Muscle layer of duodenum (tissue), 2 donors: ENCODE measurements around the gene GSTM3.

ENCODE experiments used
- H3K27ac ChIP-seq: one replicate; pipeline ENCODE4 v1.7.0; 2013; ENCODE audit warnings: mild to moderate bottlenecking, low read length
- H3K27me3 ChIP-seq: one replicate; pipeline ENCODE4 v1.7.0; 2013; ENCODE audit warnings: low read depth, mild to moderate bottlenecking, control low read depth, low read length
- H3K36me3 ChIP-seq, 2 donors: one replicate each; pipeline ENCODE4 v1.7.0; 2013; ENCODE audit warnings: low read length in 2 of 2, control low read depth in 1 of 2, mild to moderate bottlenecking in 1 of 2; ENCODE audit not compliant: insufficient read depth in 2 of 2, control insufficient read depth in 1 of 2
- H3K4me1 ChIP-seq, 2 donors: one replicate each; pipeline ENCODE4 v1.7.0; 2013; ENCODE audit warnings: low read length in 2 of 2, mild to moderate bottlenecking in 2 of 2, control low read depth in 1 of 2, moderate library complexity in 1 of 2; ENCODE audit not compliant: insufficient read depth in 2 of 2, control insufficient read depth in 1 of 2
- H3K4me3 ChIP-seq, 2 donors: one replicate each; pipeline ENCODE4 v1.7.0; 2013; ENCODE audit warnings: low read length in 2 of 2, low read depth in 1 of 2, mild to moderate bottlenecking in 1 of 2
- H3K9me3 ChIP-seq, 2 donors: one replicate each; pipeline ENCODE4 v1.7.0; 2013; ENCODE audit warnings: low read length in 2 of 2, control low read depth in 1 of 2, mild to moderate bottlenecking in 1 of 2; ENCODE audit not compliant: control insufficient read depth in 1 of 2
- donor health status: healthy.

GSTM3 gene

GRCh38 chr1:109784551-109785252, 43.9 kb upstream of the GSTM3 start:
- H3K4me1 ChIP-seq: peaks cover 6 to 8% of the 10 kb centered on the region in 2 donors
- no peaks in the 10 kb centered on the region for H3K36me3 ChIP-seq
- no peak overlapping the region for H3K27ac ChIP-seq

GRCh38 chr1:109783436-109783835, 42.6 kb upstream of the GSTM3 start:
- no peak overlapping the region for H3K4me3 ChIP-seq
- H3K36me3 ChIP-seq: no peaks in the 10 kb centered on the region
- no peaks in the 10 kb centered on the region for H3K9me3 ChIP-seq
- H3K27me3 ChIP-seq: no peaks in the 10 kb centered on the region
- H3K27ac ChIP-seq: no peak overlapping the region
- H3K4me1 ChIP-seq: peaks cover 6 to 8% of the 10 kb centered on the region in 2 donors

More at GRCh38 chr1:109784551-109785252, 43.9 kb upstream of the GSTM3 start:
- Histone ChIP-seq H3K27me3 (no peaks in the 10 kb centered on the region), H3K4me3 (no peak overlapping the region), H3K9me3 (no peaks in the 10 kb centered on the region)

- Histone ChIP-seq H3K9me3 (no peaks in the 10 kb centered on the region), H3K4me3 (no peak overlapping the region), H3K27ac (no peak overlapping the region), H3K36me3 (no peaks in the 10 kb centered on the region), H3K27me3 (no peaks in the 10 kb centered on the region), H3K4me1 (peaks cover 6 to 8% of the 10 kb centered on the region in 2 donors)
These were observed 42.1 kb upstream of the GSTM3 start for GRCh38 chr1:109782927-109783326.

GRCh38 chr1:109782514-109782913, 41.7 kb upstream of the GSTM3 start:
- H3K4me3 ChIP-seq: no peak overlapping the region
- no peaks in the 10 kb centered on the region for H3K36me3 ChIP-seq
- H3K4me1 ChIP-seq: peaks cover 6 to 8% of the 10 kb centered on the region in 2 donors
- H3K9me3 ChIP-seq: no peaks in the 10 kb centered on the region
- no peak overlapping the region for H3K27ac ChIP-seq
- H3K27me3 ChIP-seq: no peaks in the 10 kb centered on the region

GRCh38 chr1:109781806-109782205, 41.0 kb upstream of the GSTM3 start:
- H3K9me3 ChIP-seq: no peaks in the 10 kb centered on the region

GRCh38 chr1:109780982-109781381, 40.1 kb upstream of the GSTM3 start:
- no peaks in the 10 kb centered on the region for H3K9me3 ChIP-seq
- no peaks in the 10 kb centered on the region for H3K36me3 ChIP-seq
- H3K4me3 ChIP-seq: no peak overlapping the region
- peaks cover 6 to 13% of the 10 kb centered on the region in 2 donors for H3K4me1 ChIP-seq
- H3K27ac ChIP-seq: no peak overlapping the region
- H3K27me3 ChIP-seq: no peaks in the 10 kb centered on the region

More at GRCh38 chr1:109781806-109782205, 41.0 kb upstream of the GSTM3 start:
- H3K27ac ChIP-seq: no peak overlapping the region
- no peak overlapping the region for H3K4me3 ChIP-seq
- H3K27me3 ChIP-seq: no peaks in the 10 kb centered on the region
- peaks cover 12 to 13% of the 10 kb centered on the region in 2 donors for H3K4me1 ChIP-seq
- H3K36me3 ChIP-seq: no peaks in the 10 kb centered on the region

- H3K4me3 ChIP-seq: no peak overlapping the region
- H3K4me1 ChIP-seq: peaks cover 5 to 18% of the 10 kb centered on the region in 2 donors
- H3K36me3 ChIP-seq: no peaks in the 10 kb centered on the region
- no peaks in the 10 kb centered on the region for H3K9me3 ChIP-seq
- no peaks in the 10 kb centered on the region for H3K27me3 ChIP-seq
- no peak overlapping the region for H3K27ac ChIP-seq
These were observed 37.3 kb upstream of the GSTM3 start for GRCh38 chr1:109777980-109778625.

GRCh38 chr1:109777436-109777835, 36.6 kb upstream of the GSTM3 start:
- no peak overlapping the region for H3K27ac ChIP-seq
- no peaks in the 10 kb centered on the region for H3K27me3 ChIP-seq
- H3K36me3 ChIP-seq: no peaks in the 10 kb centered on the region
- no peak overlapping the region for H3K4me3 ChIP-seq
- peaks cover 5 to 12% of the 10 kb centered on the region in 2 donors for H3K4me1 ChIP-seq
- H3K9me3 ChIP-seq: no peaks in the 10 kb centered on the region

GRCh38 chr1:109776911-109777310, 36.1 kb upstream of the GSTM3 start:
- Histone ChIP-seq H3K36me3 (no peaks in the 10 kb centered on the region), H3K4me1 (peaks cover 5 to 11% of the 10 kb centered on the region in 2 donors), H3K4me3 (no peak overlapping the region), H3K27me3 (no peaks in the 10 kb centered on the region), H3K27ac (no peak overlapping the region), H3K9me3 (no peaks in the 10 kb centered on the region)

GRCh38 chr1:109776206-109776835, 35.5 kb upstream of the GSTM3 start:
- H3K27me3 ChIP-seq: no peaks in the 10 kb centered on the region
- H3K36me3 ChIP-seq: no peaks in the 10 kb centered on the region
- H3K4me1 ChIP-seq: peaks cover 5 to 11% of the 10 kb centered on the region in 2 donors
- H3K9me3 ChIP-seq: no peaks in the 10 kb centered on the region
- no peak overlapping the region for H3K27ac ChIP-seq
- H3K4me3 ChIP-seq: no peak overlapping the region

- Histone ChIP-seq H3K27ac (no peak overlapping the region), H3K27me3 (no peaks in the 10 kb centered on the region), H3K4me3 (no peak overlapping the region), H3K4me1 (peaks cover 5 to 11% of the 10 kb centered on the region in 2 donors), H3K36me3 (no peaks in the 10 kb centered on the region), H3K9me3 (no peaks in the 10 kb centered on the region)
These were observed 34.6 kb upstream of the GSTM3 start for GRCh38 chr1:109775398-109775797.
